ENCODE measurements around the gene NUDT7. TPM values are rescaled to one million over a fixed set of nuclear protein-coding genes. Genes with fewer than 3 reads are reported as not detected.

NUDT7 gene
- total and polyA plus RNA-seq, 9 of the 15 experiments (the other 6 are each of a cell fraction or from before 2014, with no cell fraction given), result 5.6 to 24.2 (median 10.5) TPM

- no peak overlapping the region for H3K9ac ChIP-seq (ENCODE audit: insufficient read depth in 1 of 2, low read depth in 2 of 2, low read length in 2 of 2)
- intact Hi-C loops (cut with micrococcal nuclease), result no loop called here
- no peaks in the 10 kb centered on the region for H3K79me2 ChIP-seq (ENCODE audit: control insufficient read depth, insufficient read depth, low read length)
- no peaks in the 10 kb centered on the region for H3K36me3 ChIP-seq (ENCODE audit: control insufficient read depth, insufficient read depth, low read length)
- DNase-seq (ENCODE audit: extremely low read depth in 1 of 4, low spot score in 3 of 4) (no peak), ATAC-seq (no peak), FAIRE-seq (no peak)
- H3K9me3 ChIP-seq (replicated peaks; ENCODE audit: control insufficient read depth, insufficient read depth, low read depth, low read length), result no peaks in the 10 kb centered on the region
- 0% methylated on average over 1 of the region's 1 CpG for WGBS (ENCODE audit: insufficient coverage, low coverage, missing lambda C conversion rate)
- H3K4me2 ChIP-seq (ENCODE audit: insufficient read depth, low read length), result no peak overlapping the region
- no peak overlapping the region for H3K27ac ChIP-seq (ENCODE audit: extremely low read depth, low read depth, low read length)
- in situ Hi-C loops (cut with MboI), result no loop called here
- no peaks in the 10 kb centered on the region for H3K27me3 ChIP-seq (ENCODE audit: control insufficient read depth in 2 of 2, insufficient read depth in 2 of 2, low read length in 2 of 2)
- H2AFZ ChIP-seq (ENCODE audit: low read depth, low read length), result no peak overlapping the region
- ChIA-PET POLR2A (interaction anchor here (1.5 kb wide), 1 partner anchor 11 kb away, joined by 3 read pairs; no protein-coding TSS in a partner anchor), CTCF (ENCODE audit: low intra/inter-chr PET ratio) (no interaction called here)
- no peaks in the 10 kb centered on the region for H4K20me1 ChIP-seq (replicated peaks; ENCODE audit: control insufficient read depth, insufficient read depth, low read length)
- H3K4me1 ChIP-seq (replicated peaks in 1 of 2; ENCODE audit: control insufficient read depth in 2 of 2, insufficient read depth in 2 of 2, low read length in 2 of 2), result no peaks in the 10 kb centered on the region
- BruUV-seq (replicated peaks), result no TSS peak
- no peaks in the 10 kb centered on the region for H3K9me1 ChIP-seq (ENCODE audit: control insufficient read depth, insufficient read depth, low read length)
- no peak overlapping the region for H3K4me3 ChIP-seq
- TF ChIP-seq MTF1 (CRISPR knock-in tag; IDR thresholded peaks at IDR 0.05; ENCODE audit: borderline replicate concordance), result no peak
- no peak for TF ChIP-seq CREBBP (IDR thresholded peaks at IDR 0.05; ENCODE audit: low read depth, low read length)
- no peak for TF ChIP-seq CHD1 (IDR thresholded peaks at IDR 0.05; ENCODE audit: low read length)
- TF ChIP-seq, protein P1, sequence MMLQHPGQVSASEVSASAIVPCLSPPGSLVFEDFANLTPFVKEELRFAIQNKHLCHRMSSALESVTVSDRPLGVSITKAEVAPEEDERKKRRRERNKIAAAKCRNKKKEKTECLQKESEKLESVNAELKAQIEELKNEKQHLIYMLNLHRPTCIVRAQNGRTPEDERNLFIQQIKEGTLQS (IDR thresholded peaks at IDR 0.05), result 0 out of 2 replicates have a peak, but pooled peaks have one; percentile 20
- TF ChIP-seq, protein P1 (CRISPR knock-in tag; conservative IDR thresholded peaks at IDR 0.05), result no peak
- TF ChIP-seq CREB1 (IDR thresholded peaks at IDR 0.05), result no peak
- no peak for TF ChIP-seq CREB1 (CRISPR knock-in tag; IDR thresholded peaks at IDR 0.05)
- no peak for TF ChIP-seq TCFL5 (CRISPR knock-in tag; conservative IDR thresholded peaks at IDR 0.05)
Observed at GRCh38 chr16:77760800-77761199, 38.5 kb downstream of the NUDT7 start.

Data from K562 (cell line).